OCI-LY1 (cell line): Measurements from ENCODE around the gene CHKA.

ENCODE experiments used
- H2AFZ ChIP-seq: fragments of 200-600 bp; sonication (generic), shearing (Covaris generic); 2 replicates; pipeline ENCODE4 v1.6.0; 2014; ENCODE audit warnings: antibody characterized with exemption, mild to moderate bottlenecking, low read length
- H3F3A ChIP-seq: fragments of 200-600 bp; sonication (generic), shearing (Covaris generic); 2 replicates; pipeline ENCODE4 v1.6.0; 2014; ENCODE audit warnings: mild to moderate bottlenecking, antibody characterized with exemption, low read length, moderate library complexity; ENCODE audit not compliant: insufficient read depth
- H3K27ac ChIP-seq: fragments of 200-600 bp; sonication (generic); 2 replicates; pipeline ENCODE4 v1.5.1; 2014; ENCODE audit warnings: low read length, mixed run types, mild to moderate bottlenecking, low read depth; ENCODE audit not compliant: poor library complexity, severe bottlenecking
- H3K27me3 ChIP-seq: fragments of 200-600 bp; sonication (generic); 2 replicates; pipeline ENCODE4 v1.6.0; 2014; ENCODE audit warnings: antibody characterized with exemption, mild to moderate bottlenecking, low read length, moderate library complexity; ENCODE audit not compliant: insufficient read depth
- H3K36me3 ChIP-seq: fragments of 200-600 bp; sonication (generic); 2 replicates; pipeline ENCODE4 v1.6.1; 2014; ENCODE audit warnings: mild to moderate bottlenecking, antibody characterized with exemption, low read length, moderate library complexity, mixed read lengths; ENCODE audit not compliant: insufficient read depth
- H3K4me1 ChIP-seq: fragments of 200-600 bp; sonication (generic); 2 replicates; pipeline ENCODE4 v1.5.1; 2014; ENCODE audit warnings: mild to moderate bottlenecking, low read length, moderate library complexity; ENCODE audit not compliant: insufficient read depth, severe bottlenecking
- H3K4me2 ChIP-seq: fragments of 200-600 bp; sonication (generic), shearing (Covaris generic); 2 replicates; pipeline ENCODE4 v1.6.1; 2014; ENCODE audit warnings: low read length
- H3K4me3 ChIP-seq: fragments of 200-600 bp; sonication (generic); 2 replicates; pipeline ENCODE4 v1.5.1; 2014; ENCODE audit warnings: low read length, low read depth, mild to moderate bottlenecking, mixed read lengths; ENCODE audit not compliant: poor library complexity, severe bottlenecking
- H3K79me2 ChIP-seq: fragments of 200-600 bp; shearing (Covaris generic); 2 replicates; pipeline ENCODE4 v1.6.1; 2016; ENCODE audit warnings: mixed run types, low read length, mixed read lengths; ENCODE audit not compliant: insufficient read depth
- H3K9ac ChIP-seq: fragments of 200-600 bp; sonication (generic), shearing (Covaris generic); 2 replicates; pipeline ENCODE4 v1.6.1; 2014; ENCODE audit warnings: mild to moderate bottlenecking, low read length, mixed read lengths
- H3K9me2 ChIP-seq: fragments of 200-600 bp; sonication (generic), shearing (Covaris generic); 2 replicates; pipeline ENCODE4 v1.6.1; 2014; ENCODE audit warnings: low read depth, mild to moderate bottlenecking, low read length, mixed read lengths
- H3K9me3 ChIP-seq: fragments of 200-600 bp; shearing (Covaris generic); 2 replicates; pipeline ENCODE4 v1.6.1; 2014; ENCODE audit warnings: low read length, mixed read lengths
- H4K20me1 ChIP-seq: fragments of 200-600 bp; sonication (generic), shearing (Covaris generic); 2 replicates; pipeline ENCODE4 v1.6.0; 2016; ENCODE audit warnings: mild to moderate bottlenecking, low read length; ENCODE audit not compliant: insufficient read depth
- EZH2 ChIP-seq: fragments of 200-600 bp; sonication (generic), shearing (Covaris generic); IDR thresholded peaks from 2 replicates; pipeline ENCODE4 v1.8.0; 2017; ENCODE audit warnings: borderline replicate concordance, mixed run types, mild to moderate bottlenecking, antibody characterized with exemption, low read length, moderate library complexity, mixed read lengths
- TF ChIP-seq, protein P1 (sequence below): fragments of 200-600 bp; sonication (generic), shearing (Covaris generic); IDR thresholded peaks from 2 replicates; pipeline ENCODE4 v1.5.1; 2017; ENCODE audit warnings: mild to moderate bottlenecking, antibody characterized with exemption, low read length, moderate library complexity, mixed read lengths

Gene CHKA

DNA sequence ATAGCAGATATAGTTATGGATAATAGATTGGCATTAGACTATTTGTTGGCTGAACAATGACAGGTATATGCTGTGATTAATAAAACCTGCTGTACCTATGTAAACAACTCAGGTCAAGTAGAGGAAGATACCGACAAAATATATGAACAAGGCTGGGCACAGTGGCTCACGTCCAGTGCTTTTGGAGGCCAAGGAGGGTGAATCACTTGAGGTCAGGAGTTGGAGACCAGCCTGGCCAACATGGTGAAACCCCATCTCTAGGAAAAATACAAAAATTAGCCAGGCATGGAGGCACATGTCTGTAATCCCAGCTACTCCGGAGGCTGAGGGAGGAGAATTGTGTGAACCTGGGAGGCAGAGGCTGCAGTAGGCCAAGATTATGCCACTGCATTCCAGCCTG is 14.0 kb upstream of the CHKA start:
- H4K20me1 ChIP-seq, result no peaks in the 10 kb centered on the region
- H3K4me1 ChIP-seq, result no peaks in the 10 kb centered on the region
- H3K36me3 ChIP-seq, result no peaks in the 10 kb centered on the region
- H3K4me3 ChIP-seq, result no peak overlapping the region
- peaks cover 5% of the 10 kb centered on the region; the same call in 1 of the 2 replicates for H3K9me3 ChIP-seq
- H2AFZ ChIP-seq, result no peak overlapping the region
- H3F3A ChIP-seq, result no peaks in the 10 kb centered on the region
- no peak overlapping the region for H3K27ac ChIP-seq
- no peaks in the 10 kb centered on the region for H3K9me2 ChIP-seq
- no peak overlapping the region for H3K4me2 ChIP-seq
- no peaks in the 10 kb centered on the region for H3K27me3 ChIP-seq
- TF ChIP-seq, protein P1, sequence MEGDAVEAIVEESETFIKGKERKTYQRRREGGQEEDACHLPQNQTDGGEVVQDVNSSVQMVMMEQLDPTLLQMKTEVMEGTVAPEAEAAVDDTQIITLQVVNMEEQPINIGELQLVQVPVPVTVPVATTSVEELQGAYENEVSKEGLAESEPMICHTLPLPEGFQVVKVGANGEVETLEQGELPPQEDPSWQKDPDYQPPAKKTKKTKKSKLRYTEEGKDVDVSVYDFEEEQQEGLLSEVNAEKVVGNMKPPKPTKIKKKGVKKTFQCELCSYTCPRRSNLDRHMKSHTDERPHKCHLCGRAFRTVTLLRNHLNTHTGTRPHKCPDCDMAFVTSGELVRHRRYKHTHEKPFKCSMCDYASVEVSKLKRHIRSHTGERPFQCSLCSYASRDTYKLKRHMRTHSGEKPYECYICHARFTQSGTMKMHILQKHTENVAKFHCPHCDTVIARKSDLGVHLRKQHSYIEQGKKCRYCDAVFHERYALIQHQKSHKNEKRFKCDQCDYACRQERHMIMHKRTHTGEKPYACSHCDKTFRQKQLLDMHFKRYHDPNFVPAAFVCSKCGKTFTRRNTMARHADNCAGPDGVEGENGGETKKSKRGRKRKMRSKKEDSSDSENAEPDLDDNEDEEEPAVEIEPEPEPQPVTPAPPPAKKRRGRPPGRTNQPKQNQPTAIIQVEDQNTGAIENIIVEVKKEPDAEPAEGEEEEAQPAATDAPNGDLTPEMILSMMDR, result no peak
- TF ChIP-seq EZH2, result no peak
- H3K79me2 ChIP-seq, result no peaks in the 10 kb centered on the region
- H3K9ac ChIP-seq, result no peak overlapping the region

DNA sequence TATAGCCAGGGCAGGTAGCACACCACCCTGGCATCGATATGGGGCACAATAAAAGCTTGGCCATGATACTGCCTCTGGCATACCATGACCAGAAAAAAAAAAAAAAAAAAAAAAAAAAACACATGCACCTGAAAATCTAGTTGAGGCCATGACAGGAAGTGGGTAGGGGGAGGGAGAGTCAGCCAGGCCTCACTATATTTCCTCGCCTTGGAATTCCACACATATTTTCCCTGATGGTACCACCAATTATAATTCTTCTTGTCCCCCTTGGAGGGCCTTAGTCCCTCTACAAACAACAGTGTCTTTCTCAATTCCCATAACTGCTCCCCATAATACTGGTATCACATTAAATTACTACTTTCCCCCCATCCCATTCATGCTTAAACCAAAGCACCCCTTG is 12.6 kb upstream of the CHKA start:
- TF ChIP-seq EZH2, result no peak
- H3K27ac ChIP-seq, result no peak overlapping the region
- H3K9me3 ChIP-seq, result peaks cover 5% of the 10 kb centered on the region; the same call in 1 of the 2 replicates
- H3K36me3 ChIP-seq, result no peaks in the 10 kb centered on the region
- H3K79me2 ChIP-seq, result no peaks in the 10 kb centered on the region
- no peaks in the 10 kb centered on the region for H3K9me2 ChIP-seq
- H4K20me1 ChIP-seq, result no peaks in the 10 kb centered on the region
- no peaks in the 10 kb centered on the region for H3K27me3 ChIP-seq
- no peak overlapping the region for H3K4me3 ChIP-seq
- H3F3A ChIP-seq, result no peaks in the 10 kb centered on the region
- no peaks in the 10 kb centered on the region for H3K4me1 ChIP-seq
- no peak overlapping the region for H2AFZ ChIP-seq
- H3K4me2 ChIP-seq, result no peak overlapping the region
- no peak overlapping the region for H3K9ac ChIP-seq

DNA sequence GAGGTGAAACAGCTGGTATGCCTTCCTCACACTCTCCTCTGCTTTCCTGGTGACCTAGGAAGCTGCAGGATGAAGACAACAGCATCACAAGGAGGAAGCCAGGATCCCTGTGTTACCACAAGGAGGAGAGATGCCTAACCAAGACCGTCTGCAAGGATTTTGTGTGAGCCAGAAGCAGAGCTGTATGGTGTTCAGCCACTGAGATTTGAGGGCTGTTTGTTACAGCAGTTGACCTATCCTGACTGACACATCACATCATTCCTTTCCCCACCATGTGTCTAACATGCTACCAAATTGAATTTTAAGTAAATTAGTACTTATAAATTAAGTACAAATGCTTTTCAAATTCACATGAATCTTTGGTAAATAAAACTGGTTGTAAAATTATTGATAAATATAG is 8.9 kb upstream of the CHKA start:
- H3K4me3 ChIP-seq, result no peak overlapping the region
- TF ChIP-seq EZH2, result no peak
- TF ChIP-seq, protein P1, result no peak
- no peak overlapping the region for H3K9ac ChIP-seq
- H3F3A ChIP-seq, result no peaks in the 10 kb centered on the region
- H4K20me1 ChIP-seq, result no peaks in the 10 kb centered on the region
- H2AFZ ChIP-seq, result no peak overlapping the region
- peaks cover 5% of the 10 kb centered on the region; the same call in 1 of the 2 replicates for H3K9me3 ChIP-seq
- H3K27me3 ChIP-seq, result no peaks in the 10 kb centered on the region
- H3K36me3 ChIP-seq, result no peaks in the 10 kb centered on the region
- H3K79me2 ChIP-seq, result no peaks in the 10 kb centered on the region
- no peak overlapping the region for H3K4me2 ChIP-seq
- H3K9me2 ChIP-seq, result no peaks in the 10 kb centered on the region
- no peak overlapping the region for H3K27ac ChIP-seq
- no peaks in the 10 kb centered on the region for H3K4me1 ChIP-seq

DNA sequence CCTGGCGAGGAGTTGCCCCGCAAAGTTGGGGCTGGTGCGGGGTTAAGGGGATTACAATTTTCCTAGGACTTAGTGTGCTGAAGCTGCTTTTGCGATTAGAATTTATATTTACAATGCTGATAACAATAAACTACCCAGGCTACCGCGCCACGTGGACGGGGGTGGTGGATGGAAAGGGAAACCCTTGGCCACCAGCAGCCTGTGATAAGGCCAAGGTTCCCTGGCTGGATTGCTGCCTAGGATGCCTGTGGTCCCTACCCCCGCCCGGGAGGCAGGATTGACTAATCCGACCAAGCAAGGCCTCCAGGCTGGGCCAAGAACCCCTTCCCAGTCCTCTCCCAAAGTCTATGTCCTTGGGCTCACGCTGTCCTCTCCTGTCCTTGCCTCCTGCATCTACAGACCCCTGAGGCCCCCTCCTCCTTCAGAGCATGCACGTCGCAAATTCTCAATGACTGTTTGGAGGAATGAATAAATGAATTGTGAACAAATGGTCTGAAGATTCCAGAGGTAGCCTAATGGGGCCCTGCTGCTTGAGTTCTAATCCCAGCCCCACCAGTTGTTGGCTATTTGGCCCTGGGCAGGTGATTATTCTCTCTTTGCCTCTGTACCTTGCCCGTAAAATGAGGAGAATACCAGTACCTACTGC is 7.6 kb upstream of the CHKA start:
- Histone ChIP-seq H2AFZ (no peak overlapping the region), H3K27ac (no peak overlapping the region), H3K4me3 (no peak overlapping the region), H4K20me1 (no peaks in the 10 kb centered on the region), H3K9me2 (no peaks in the 10 kb centered on the region), H3K79me2 (no peaks in the 10 kb centered on the region), H3K9me3 (peaks cover 3% of the 10 kb centered on the region; the same call in 1 of the 2 replicates), H3K9ac (no peak overlapping the region), H3K36me3 (no peaks in the 10 kb centered on the region), H3K4me2 (no peak overlapping the region), H3F3A (no peaks in the 10 kb centered on the region), H3K27me3 (no peaks in the 10 kb centered on the region), H3K4me1 (no peaks in the 10 kb centered on the region)
- TF ChIP-seq, protein P1, result no peak
- TF ChIP-seq EZH2, result no peak
